Mesenchymal stem cell (in vitro differentiated cells and primary cell): Measurements from ENCODE around the gene OSER1.

Experiments
- DNase-seq: peaks from one replicate; pipeline ENCODE4 v3.0.0-alpha.2; 2013
- H2AFZ ChIP-seq: one replicate; pipeline ENCODE4 v1.6.1; 2013; ENCODE audit warnings: low read depth, mild to moderate bottlenecking, control low read depth, inconsistent platforms, low read length, moderate library complexity
- H2AK5ac ChIP-seq: 2 replicates; pipeline ENCODE4 v1.6.1; 2013; ENCODE audit warnings: low read length, moderate library complexity, mild to moderate bottlenecking, inconsistent platforms; ENCODE audit not compliant: severe bottlenecking
- H2BK120ac ChIP-seq: one replicate; pipeline ENCODE4 v1.6.1; 2013; ENCODE audit warnings: low read depth, mild to moderate bottlenecking, inconsistent platforms, low read length, moderate library complexity
- H2BK12ac ChIP-seq, 2 experiments: one replicate each; pipeline ENCODE4 v1.6.1; 2013; ENCODE audit warnings: inconsistent platforms in 2 of 2, low read length in 2 of 2, mild to moderate bottlenecking in 2 of 2, moderate library complexity in 2 of 2, control low read depth in 1 of 2
- H2BK15ac ChIP-seq: one replicate; pipeline ENCODE4 v1.6.1; 2013; ENCODE audit warnings: mild to moderate bottlenecking, low read depth, inconsistent platforms; ENCODE audit not compliant: poor library complexity, severe bottlenecking
- H2BK5ac ChIP-seq: 2 replicates; pipeline ENCODE4 v1.6.1; 2013; ENCODE audit warnings: low read depth, mild to moderate bottlenecking, low read length, control low read depth, inconsistent platforms; ENCODE audit not compliant: poor library complexity, severe bottlenecking
- H3K14ac ChIP-seq, 2 experiments: one replicate each; pipeline ENCODE4 v1.6.1; 2013; ENCODE audit warnings: inconsistent platforms in 2 of 2, low read length in 2 of 2, control low read depth in 1 of 2, mild to moderate bottlenecking in 1 of 2, moderate library complexity in 1 of 2
- H3K18ac ChIP-seq, 2 experiments: one replicate each; pipeline ENCODE4 v1.6.1; 2013; ENCODE audit warnings: inconsistent platforms in 2 of 2, low read length in 2 of 2, control low read depth in 1 of 2, low read depth in 1 of 2, mild to moderate bottlenecking in 1 of 2
- H3K23ac ChIP-seq, 2 experiments: one replicate each; pipeline ENCODE4 v1.6.1; 2013; ENCODE audit warnings: inconsistent platforms in 2 of 2, low read length in 2 of 2, mild to moderate bottlenecking in 2 of 2, moderate library complexity in 2 of 2, control low read depth in 1 of 2
- H3K27ac ChIP-seq: 2 replicates; pipeline ENCODE4 v1.5.1; 2013; ENCODE audit warnings: mild to moderate bottlenecking, moderate library complexity, low read length, control low read depth, inconsistent platforms; ENCODE audit not compliant: poor library complexity, severe bottlenecking
- H3K27me3 ChIP-seq, 2 experiments: 2 replicates each; pipeline versions ENCODE4 v1.6.1 to v1.7.0; 2013; ENCODE audit warnings: low read length in 2 of 2, mild to moderate bottlenecking in 2 of 2, moderate library complexity in 2 of 2, control low read depth in 1 of 2, inconsistent platforms in 1 of 2; ENCODE audit not compliant: control insufficient read depth in 1 of 2, insufficient read depth in 1 of 2
- H3K36me3 ChIP-seq, 2 experiments: 2 replicates each; pipeline versions ENCODE4 v1.6.1 to v1.7.0; 2013; ENCODE audit warnings: low read length in 2 of 2, control low read depth in 1 of 2, inconsistent platforms in 1 of 2, low read depth in 1 of 2, mild to moderate bottlenecking in 1 of 2; ENCODE audit not compliant: insufficient read depth in 2 of 2, control insufficient read depth in 1 of 2
- H3K4ac ChIP-seq, 2 experiments: one replicate each; pipeline ENCODE4 v1.6.1; 2013; ENCODE audit warnings: inconsistent platforms in 2 of 2, low read length in 2 of 2, mild to moderate bottlenecking in 2 of 2, moderate library complexity in 2 of 2, control low read depth in 1 of 2, low read depth in 1 of 2
- H3K4me1 ChIP-seq: 2 replicates; pipeline ENCODE4 v1.6.1; 2013; ENCODE audit warnings: low read depth, low read length, control low read depth; ENCODE audit not compliant: control insufficient read depth, insufficient read depth
- H3K4me2 ChIP-seq: 2 replicates; pipeline ENCODE4 v1.6.1; 2013; ENCODE audit warnings: low read length, mild to moderate bottlenecking, inconsistent platforms; ENCODE audit not compliant: poor library complexity, severe bottlenecking
- H3K4me3 ChIP-seq, 2 experiments: 2 replicates each; pipeline versions ENCODE4 v1.5.1 to v1.7.0; 2013; ENCODE audit warnings: low read length in 2 of 2, mild to moderate bottlenecking in 2 of 2, control low read depth in 1 of 2, low read depth in 1 of 2; ENCODE audit not compliant: insufficient read depth in 1 of 2
- H3K79me1 ChIP-seq: replicated peaks from 2 replicates; pipeline ENCODE4 v1.6.1; 2013; ENCODE audit warnings: mild to moderate bottlenecking, control low read depth, low read length, inconsistent platforms; ENCODE audit not compliant: poor library complexity, severe bottlenecking
- H3K9ac ChIP-seq: 2 replicates; pipeline ENCODE4 v1.7.0; 2013; ENCODE audit warnings: mild to moderate bottlenecking, low read length, moderate library complexity
- H3K9me3 ChIP-seq: 2 replicates; pipeline ENCODE4 v1.7.0; 2013; ENCODE audit warnings: mild to moderate bottlenecking, low read length; ENCODE audit not compliant: control insufficient read depth
- H4K8ac ChIP-seq: one replicate; pipeline ENCODE4 v1.6.1; 2013; ENCODE audit warnings: inconsistent platforms, mild to moderate bottlenecking, low read length, moderate library complexity
- H4K91ac ChIP-seq: one replicate; pipeline ENCODE4 v1.6.1; 2013; ENCODE audit warnings: mild to moderate bottlenecking, low read length, inconsistent platforms
- WGBS: methylation state at CpG from one replicate; pipeline ENCODE4 v1.1.7; 2013; ENCODE audit warnings: mixed read lengths; 5-methylcytosine and 5-hydroxymethylcytosine counted together

The OSER1 gene

GRCh38 chr20:44183282-44183681 is 27.3 kb downstream of the OSER1 start:
- no peak overlapping the region for H2BK5ac ChIP-seq
- H3K23ac ChIP-seq, result no peak overlapping the region
- H2BK12ac ChIP-seq, result no peak overlapping the region
- no peak overlapping the region for H3K14ac ChIP-seq
- no peaks in the 10 kb centered on the region for H3K36me3 ChIP-seq
- no peak for DNase-seq
- H3K4ac ChIP-seq, result no peak overlapping the region
- no peak overlapping the region for H4K8ac ChIP-seq
- peaks cover 25% of the 10 kb centered on the region for H3K4me1 ChIP-seq
- H3K4me2 ChIP-seq, result no peak overlapping the region
- WGBS, result 87% methylated on average over 7 of the region's 7 CpGs
- no peak overlapping the region for H3K18ac ChIP-seq
- H4K91ac ChIP-seq, result no peak overlapping the region
- no peak overlapping the region for H3K9ac ChIP-seq
- H3K27ac ChIP-seq, result no peak overlapping the region
- H2AFZ ChIP-seq, result no peak overlapping the region
- no peak overlapping the region for H3K4me3 ChIP-seq
- H2BK15ac ChIP-seq, result no peak overlapping the region
- no peaks in the 10 kb centered on the region for H3K9me3 ChIP-seq
- H2AK5ac ChIP-seq, result no peak overlapping the region
- H2BK120ac ChIP-seq, result no peak overlapping the region
- peaks cover 0 to 39% of the 10 kb centered on the region in 2 experiments for H3K27me3 ChIP-seq
- no peaks in the 10 kb centered on the region for H3K79me1 ChIP-seq

GRCh38 chr20:44182863-44183262 is 27.7 kb downstream of the OSER1 start:
- no peaks in the 10 kb centered on the region for H3K9me3 ChIP-seq
- no peak overlapping the region for H4K8ac ChIP-seq
- H3K18ac ChIP-seq, result no peak overlapping the region
- no peaks in the 10 kb centered on the region for H3K36me3 ChIP-seq
- H2BK5ac ChIP-seq, result no peak overlapping the region
- no peak for DNase-seq
- peaks cover 23% of the 10 kb centered on the region for H3K4me1 ChIP-seq
- no peak overlapping the region for H3K4me2 ChIP-seq
- no peak overlapping the region for H2BK15ac ChIP-seq
- no peak overlapping the region for H4K91ac ChIP-seq
- no peak overlapping the region for H2AFZ ChIP-seq
- 83% methylated on average over 3 of the region's 3 CpGs for WGBS
- H3K27ac ChIP-seq, result no peak overlapping the region
- H3K4ac ChIP-seq, result no peak overlapping the region
- no peak overlapping the region for H3K9ac ChIP-seq
- H2AK5ac ChIP-seq, result no peak overlapping the region
- H3K4me3 ChIP-seq, result no peak overlapping the region
- no peaks in the 10 kb centered on the region for H3K79me1 ChIP-seq
- H3K27me3 ChIP-seq, result peaks cover 0 to 39% of the 10 kb centered on the region in 2 experiments
- peak overlapping the region in 1 of 2 experiments; percentile 43 for H2BK12ac ChIP-seq
- H3K23ac ChIP-seq, result no peak overlapping the region
- peak overlapping the region in 1 of 2 experiments; percentile 86 for H3K14ac ChIP-seq
- H2BK120ac ChIP-seq, result no peak overlapping the region

GRCh38 chr20:44182135-44182765 is 28.3 kb downstream of the OSER1 start:
- H3K4me3 ChIP-seq, result no peak overlapping the region
- DNase-seq, result no peak
- 58% methylated on average over 10 of the region's 13 CpGs for WGBS
- no peak overlapping the region for H2BK5ac ChIP-seq
- H4K91ac ChIP-seq, result no peak overlapping the region
- H3K27me3 ChIP-seq, result peaks cover 0 to 39% of the 10 kb centered on the region in 2 experiments
- no peak overlapping the region for H3K14ac ChIP-seq
- H4K8ac ChIP-seq, result no peak overlapping the region
- H3K36me3 ChIP-seq, result no peaks in the 10 kb centered on the region
- no peak overlapping the region for H3K4ac ChIP-seq
- no peak overlapping the region for H2BK120ac ChIP-seq
- H2AK5ac ChIP-seq, result no peak overlapping the region
- no peak overlapping the region for H3K4me2 ChIP-seq
- H2BK12ac ChIP-seq, result no peak overlapping the region
- no peak overlapping the region for H3K23ac ChIP-seq
- H3K4me1 ChIP-seq, result peaks cover 17% of the 10 kb centered on the region
- H3K9ac ChIP-seq, result no peak overlapping the region
- no peaks in the 10 kb centered on the region for H3K79me1 ChIP-seq
- H3K18ac ChIP-seq, result no peak overlapping the region
- no peak overlapping the region for H2BK15ac ChIP-seq
- no peak overlapping the region for H2AFZ ChIP-seq
- no peaks in the 10 kb centered on the region for H3K9me3 ChIP-seq
- H3K27ac ChIP-seq, result no peak overlapping the region

- peak overlapping the region; percentile 59 for H4K8ac ChIP-seq
Measured at GRCh38 chr20:44181611-44182010, 29.0 kb downstream of the OSER1 start.

More at GRCh38 chr20:44181611-44182010, 29.0 kb downstream of the OSER1 start:
- Histone ChIP-seq H3K9ac (no peak overlapping the region), H3K36me3 (no peaks in the 10 kb centered on the region), H3K4ac (peak overlapping the region; percentile 24 to 29), H2BK15ac (no peak overlapping the region), H3K4me1 (peaks cover 18% of the 10 kb centered on the region), H3K79me1 (no peaks in the 10 kb centered on the region), H3K27ac (no peak overlapping the region), H3K4me3 (no peak overlapping the region), H2BK120ac (no peak overlapping the region), H3K18ac (peak overlapping the region in 1 of 2 experiments; percentile 5), H2AFZ (no peak overlapping the region), H3K9me3 (no peaks in the 10 kb centered on the region), H3K23ac (no peak overlapping the region), H3K4me2 (no peak overlapping the region), H2BK12ac (peak overlapping the region in 1 of 2 experiments; percentile 9), H3K27me3 (peaks cover 0 to 39% of the 10 kb centered on the region in 2 experiments), H3K14ac (no peak overlapping the region), H2AK5ac (no peak overlapping the region), H2BK5ac (no peak overlapping the region), H4K91ac (peak overlapping the region; percentile 44)
- no peak for DNase-seq
- 61% methylated on average over 5 of the region's 11 CpGs for WGBS
